ENCODE measurements around the gene OR2L2.
"Not testable (repeated sequence)": the region's sequence is repeated elsewhere in the genome, so short reads cannot be mapped to it uniquely, and the experiment has no call there.

The OR2L2 gene, protein sequence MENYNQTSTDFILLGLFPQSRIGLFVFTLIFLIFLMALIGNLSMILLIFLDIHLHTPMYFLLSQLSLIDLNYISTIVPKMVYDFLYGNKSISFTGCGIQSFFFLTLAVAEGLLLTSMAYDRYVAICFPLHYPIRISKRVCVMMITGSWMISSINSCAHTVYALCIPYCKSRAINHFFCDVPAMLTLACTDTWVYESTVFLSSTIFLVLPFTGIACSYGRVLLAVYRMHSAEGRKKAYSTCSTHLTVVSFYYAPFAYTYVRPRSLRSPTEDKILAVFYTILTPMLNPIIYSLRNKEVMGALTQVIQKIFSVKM

DNA sequence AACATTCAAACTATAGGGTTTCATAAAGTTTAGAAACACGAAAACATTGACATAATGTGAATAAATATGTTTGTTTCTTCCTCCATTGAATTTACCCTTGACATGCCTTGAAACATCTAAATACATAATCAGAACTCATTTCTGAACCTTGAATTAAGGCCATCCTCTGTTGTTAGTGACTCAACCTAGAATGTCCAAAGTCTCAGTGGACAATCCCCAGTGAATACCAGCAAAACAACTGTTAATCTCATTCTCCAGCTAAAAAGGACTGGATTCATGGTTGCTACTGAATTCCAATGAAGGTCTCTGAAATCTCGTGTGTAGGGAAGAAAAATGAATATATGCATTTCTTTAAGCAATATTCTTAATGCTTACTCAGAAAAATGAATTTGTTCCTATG lies at the start of gene OR2L2:
TSS of gene OR2L2 (plus strand) at position 301 of the 400 bp plus-strand sequence. CDS start 8,198 bp downstream, outside the sequence.
- no peak for DNase-seq

DNA sequence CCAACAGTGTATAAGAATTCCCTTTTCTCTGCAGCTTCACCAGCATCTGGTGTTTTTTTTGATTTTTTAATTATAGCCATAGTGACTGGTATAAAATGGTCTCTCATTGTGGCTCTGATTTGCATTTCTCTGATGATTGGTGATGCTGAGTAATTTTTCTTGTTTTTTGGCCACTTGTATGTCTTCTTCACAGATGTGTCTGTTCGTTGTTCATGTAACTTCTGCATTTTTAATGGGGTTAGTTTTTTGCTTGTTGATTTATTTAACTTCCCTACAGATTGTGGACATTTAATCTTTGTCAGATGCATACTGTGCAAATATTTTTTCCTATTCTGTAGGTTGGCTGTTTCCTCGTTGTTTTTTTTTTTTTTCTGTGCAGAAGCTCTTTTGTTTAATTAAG lies 36.9 kb upstream of the OR2L2 start:
- DNase-seq = no peak

DNA sequence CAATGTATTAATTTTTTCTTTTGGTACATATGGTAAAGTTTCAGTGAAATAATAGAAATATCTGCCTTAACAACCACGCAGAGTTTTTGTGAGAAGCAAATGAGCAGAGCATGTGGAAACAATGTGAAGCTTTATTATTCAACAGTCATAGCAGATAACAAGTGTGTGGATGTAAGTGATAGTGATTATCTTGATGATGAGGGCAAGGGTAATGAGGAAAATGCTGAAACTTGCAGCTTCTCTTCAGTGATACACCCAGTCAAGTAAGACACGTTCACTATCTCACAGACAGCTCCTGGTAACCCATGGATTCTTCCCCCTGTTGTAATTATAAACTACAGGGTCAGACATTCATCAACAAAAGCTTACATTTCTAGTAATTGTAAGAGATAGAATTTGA lies 31.1 kb upstream of the OR2L2 start:
- DNase-seq = no peak

DNA sequence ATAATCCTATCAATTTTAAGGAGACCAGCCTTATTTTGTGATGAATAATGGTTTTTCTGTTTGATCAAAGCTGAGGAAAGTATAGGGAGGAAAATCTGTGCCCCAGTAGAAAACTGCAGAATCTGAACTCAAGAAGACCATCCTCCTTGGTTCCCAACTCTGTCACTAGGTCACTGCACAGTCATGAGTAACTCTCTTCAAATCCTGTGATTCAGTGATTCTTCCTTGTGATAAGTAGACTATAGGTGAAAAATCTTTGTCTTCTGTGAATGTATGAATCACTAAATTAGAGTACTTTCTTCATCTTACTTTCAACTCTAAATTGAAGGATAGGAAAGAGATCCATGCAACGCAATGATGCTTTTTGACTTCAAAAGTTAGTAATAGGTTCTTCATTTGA lies 29.7 kb upstream of the OR2L2 start:
- DNase-seq = no peak

DNA sequence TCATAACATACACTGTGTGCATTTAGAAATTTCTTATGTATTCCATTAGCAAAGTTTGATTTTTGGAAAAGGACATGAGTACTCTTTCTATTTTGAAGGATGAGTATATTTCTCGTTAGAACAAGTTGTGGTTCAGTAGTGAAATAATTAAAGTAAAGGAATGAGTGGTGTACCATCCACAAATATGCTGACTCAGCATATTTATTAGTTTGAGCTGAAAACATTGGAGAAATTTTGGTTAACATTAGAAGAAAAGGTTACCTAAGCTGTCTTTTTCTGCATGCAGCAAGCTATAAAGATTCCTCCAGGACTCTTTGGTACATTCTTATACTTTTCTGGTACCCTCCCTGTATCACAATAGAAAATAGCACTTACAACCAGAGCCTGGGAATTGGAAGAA lies 22.1 kb upstream of the OR2L2 start:
- DNase-seq = no peak

DNA sequence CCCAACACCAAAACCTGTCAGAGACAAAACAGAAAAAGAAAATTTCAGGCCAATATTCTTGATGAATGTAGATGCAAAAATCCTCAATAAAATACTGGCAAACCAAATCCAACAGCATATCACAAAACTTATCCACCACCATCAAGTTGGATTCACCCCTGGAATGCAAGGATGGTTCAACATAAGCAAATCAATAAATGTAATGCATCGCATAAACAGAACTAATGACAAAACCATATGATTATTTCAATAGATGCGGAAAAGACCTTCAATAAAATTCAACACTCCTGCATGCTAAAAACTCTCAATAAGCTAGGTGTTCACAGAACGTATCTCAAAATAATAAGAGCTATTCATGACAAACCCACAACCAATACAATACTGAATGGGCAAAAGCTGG lies 20.2 kb upstream of the OR2L2 start:
- DNase-seq = no peak

DNA sequence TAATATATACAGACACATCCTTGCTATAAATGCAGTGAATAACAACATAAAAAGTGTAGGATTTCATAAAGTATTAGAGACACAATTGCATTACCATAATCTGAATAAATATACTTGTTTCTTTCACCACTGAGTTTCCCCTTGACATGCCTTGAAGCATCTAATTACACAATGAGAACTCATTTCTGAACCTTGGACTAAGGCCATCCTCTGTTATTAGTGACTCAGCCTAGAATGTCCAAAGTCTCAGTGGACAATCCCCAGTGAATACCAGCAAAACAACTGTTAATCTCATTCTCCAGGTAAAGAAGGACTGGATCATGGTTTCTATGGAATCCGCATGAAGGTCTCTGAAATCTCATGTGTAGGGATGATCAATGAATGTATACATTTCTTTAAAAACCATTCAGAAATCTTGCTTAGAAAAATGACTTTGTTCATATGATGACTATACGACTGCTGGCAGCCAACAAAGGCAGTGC lies 16.6 kb upstream of the OR2L2 start, which contains the start of gene OR2L5:
TSS of gene OR2L5 (plus strand) at position 432 of the 482 bp plus-strand sequence. CDS start 8,288 bp downstream, outside the sequence.
- no peak for DNase-seq

DNA sequence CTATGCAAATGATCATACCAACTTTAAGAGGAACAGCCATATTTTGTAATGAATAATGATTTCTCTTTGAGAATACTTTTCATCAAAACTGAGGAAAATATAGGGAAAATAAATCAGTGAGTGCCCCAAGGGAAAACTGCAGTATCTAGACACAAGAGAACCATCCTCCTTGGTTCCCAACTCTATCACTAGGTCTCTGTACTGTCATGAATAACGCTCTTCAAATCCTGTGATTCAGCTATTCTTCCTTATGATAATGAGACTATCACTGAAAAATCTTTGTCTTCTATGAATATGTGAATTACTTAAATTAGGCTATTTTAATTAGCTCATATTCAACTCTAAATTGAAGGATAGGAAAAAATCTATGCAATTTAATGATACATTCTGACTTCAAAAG lies 14.1 kb upstream of the OR2L2 start:
- no peak for DNase-seq

DNA sequence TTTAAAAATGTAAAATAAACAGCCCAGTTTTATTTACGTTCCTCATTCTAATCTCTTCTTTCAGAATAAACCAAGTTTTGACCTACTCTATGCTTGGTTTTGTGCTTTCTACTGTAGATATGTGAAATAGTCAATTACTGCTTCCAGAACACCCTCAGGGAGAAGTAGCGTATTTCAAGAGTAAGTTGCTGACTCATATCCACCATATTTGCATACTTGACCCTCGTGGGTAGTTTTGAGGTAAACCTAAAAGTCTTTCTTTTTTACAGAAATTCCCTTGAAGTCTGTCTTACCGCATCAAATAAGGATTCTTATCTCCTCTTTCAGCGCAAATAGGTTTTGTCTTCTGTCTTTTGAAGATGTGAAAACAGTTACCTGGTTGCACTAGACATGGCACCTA lies 15.3 kb downstream of the OR2L2 start:
- DNase-seq = no peak

DNA sequence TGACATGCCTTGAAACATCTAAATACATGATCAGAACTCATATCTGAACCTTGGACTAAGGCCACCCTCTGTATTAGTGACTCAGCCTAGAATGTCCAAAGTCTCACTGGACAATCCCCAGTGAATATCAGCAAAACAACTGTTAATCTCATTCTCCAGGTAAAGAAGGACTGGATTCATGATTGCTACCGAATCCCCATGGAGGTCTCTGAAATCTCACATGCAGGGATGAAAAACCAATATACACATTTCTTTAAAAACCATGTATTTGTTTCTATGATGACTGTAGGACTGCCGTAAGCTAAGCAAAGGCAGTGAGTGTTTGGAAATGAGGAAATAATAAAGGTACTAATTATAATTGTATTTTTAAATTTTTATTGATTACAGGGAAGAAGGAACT lies 16.7 kb downstream of the OR2L2 start, which contains the start of gene OR2L3:
TSS of gene OR2L3 (plus strand) at position 301 of the 400 bp plus-strand sequence. CDS start 13,846 bp downstream, outside the sequence.
- no peak for DNase-seq

DNA sequence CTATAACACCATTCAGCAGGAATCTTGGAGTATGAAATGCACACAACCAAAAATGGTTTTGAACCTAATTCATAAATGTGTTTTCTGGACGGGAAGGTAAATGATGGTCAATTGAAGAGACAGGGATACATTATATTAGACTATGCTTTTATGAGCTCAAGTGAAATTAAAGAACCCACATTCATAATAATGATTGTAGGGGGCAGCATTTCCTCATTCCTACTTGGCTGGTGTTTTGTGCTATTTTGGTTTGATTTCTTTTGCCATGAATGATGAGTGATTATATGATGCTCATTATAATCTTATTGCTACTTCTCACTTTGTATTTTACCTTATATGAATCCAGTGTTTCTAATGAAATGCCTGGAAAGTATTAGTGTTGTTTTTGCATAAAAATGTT lies 17.1 kb downstream of the OR2L2 start:
- no peak for DNase-seq

DNA sequence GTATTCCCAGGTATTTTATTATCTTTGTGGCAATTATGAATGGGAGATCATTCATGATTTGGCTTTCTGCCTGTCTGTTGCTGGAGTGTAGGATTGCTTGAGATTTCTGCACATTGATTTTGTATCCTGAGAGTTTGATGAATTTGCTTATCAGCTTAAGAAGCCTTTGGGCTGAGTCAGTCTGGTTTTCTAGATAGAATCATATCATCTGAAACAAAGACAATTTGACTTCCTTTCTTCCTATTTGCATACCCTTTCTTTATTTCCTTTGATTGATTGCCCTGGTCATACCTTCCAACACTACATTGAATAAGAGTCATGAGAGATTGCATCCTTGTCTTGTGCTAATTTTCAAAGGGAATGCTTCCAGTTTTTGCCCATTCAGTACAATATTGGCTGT lies 24.8 kb downstream of the OR2L2 start:
- DNase-seq = no peak

DNA sequence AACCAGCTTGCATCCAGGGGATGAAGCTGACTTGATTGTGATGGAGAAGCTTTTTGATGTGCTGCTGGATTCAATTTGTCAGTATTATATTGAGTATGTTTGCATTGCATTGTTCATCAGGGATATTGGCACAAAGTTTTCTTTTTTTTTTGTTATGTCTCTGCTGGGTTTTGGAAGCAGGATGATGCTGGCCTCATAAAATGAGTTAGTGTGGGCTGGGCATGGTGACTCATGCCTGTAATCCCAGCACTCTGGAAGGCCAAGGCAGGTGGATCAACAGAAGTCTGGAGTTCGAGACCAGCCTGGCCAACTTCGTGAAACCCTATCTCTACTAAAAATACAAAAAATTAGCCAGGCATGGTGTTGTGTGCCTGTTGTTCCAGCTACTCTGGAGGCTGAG lies 25.4 kb downstream of the OR2L2 start:
- DNase-seq = no peak

DNA sequence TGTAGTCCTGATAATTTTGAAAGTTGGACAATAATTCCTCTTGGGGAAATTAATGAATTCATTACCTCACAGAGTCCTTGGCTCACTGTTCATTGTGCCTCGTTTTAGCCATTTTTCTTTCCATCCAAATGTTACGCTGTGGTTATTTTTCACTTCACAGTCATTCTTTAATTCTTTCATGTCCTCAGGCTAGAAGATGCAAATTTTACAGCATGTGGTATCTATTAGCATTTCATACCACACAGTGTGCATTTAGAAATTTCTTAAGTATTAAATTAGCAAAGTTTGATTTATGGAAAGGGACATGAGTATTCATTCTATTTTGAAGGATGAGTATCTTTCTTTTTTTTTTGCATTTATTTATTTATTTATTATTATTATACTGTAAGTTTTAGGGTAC lies 35.2 kb downstream of the OR2L2 start:
- DNase-seq = no peak

DNA sequence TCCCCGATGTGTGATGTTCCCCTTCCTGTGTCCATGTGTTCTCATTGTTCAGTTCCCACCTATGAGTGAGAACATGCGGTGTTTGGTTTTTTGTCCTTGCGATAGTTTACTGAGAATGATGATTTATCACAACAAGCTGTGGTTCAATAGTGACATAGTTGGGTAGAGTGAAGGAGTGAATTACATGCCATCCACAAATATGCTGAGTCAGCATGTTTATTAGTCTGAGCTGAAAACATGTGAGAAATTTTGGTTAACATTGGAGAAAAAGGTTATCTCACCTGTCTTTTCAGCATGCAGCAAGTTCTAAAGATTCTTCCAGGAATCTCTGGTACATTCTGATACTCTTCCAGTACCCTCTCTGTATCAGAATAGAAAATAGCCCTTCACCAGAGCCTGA lies 35.7 kb downstream of the OR2L2 start:
- DNase-seq = no peak

DNA sequence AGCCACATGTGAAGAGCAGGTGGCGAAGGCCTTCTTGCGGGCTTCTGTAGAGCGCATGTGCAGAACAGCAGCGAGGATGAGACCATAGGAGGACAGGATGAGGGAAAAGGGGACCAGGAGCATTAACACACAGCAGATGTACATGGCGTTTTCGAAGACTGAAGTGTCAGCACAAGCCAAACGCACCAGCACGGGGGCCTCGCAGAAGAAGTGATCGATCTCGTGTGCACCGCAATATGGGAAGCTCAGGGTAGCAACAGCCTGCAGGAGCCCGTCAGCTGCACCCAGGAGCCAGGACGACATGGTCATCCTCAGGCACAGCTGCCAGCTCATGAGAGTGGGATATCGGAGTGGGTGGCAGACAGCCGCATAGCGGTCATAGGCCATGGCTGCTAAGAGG lies 54.0 kb downstream of the OR2L2 start:
- DNase-seq = not testable (repeated sequence)
